A673 (cell line): ENCODE results near the gene SCD5. TPM values are rescaled to one million over a fixed set of nuclear protein-coding genes. Genes with fewer than 3 reads are reported as not detected.

ENCODE experiments used
- BruUV-seq: library from RNA; stranded (reverse); fragments of 400-500 nt; replicated peaks from 2 replicates; lab custom pipeline; 2021; lab: Mats Ljungman, UMichigan
- CTCF ChIA-PET: fragments of 300-600 bp; sonication (Branson Sonifier 250); formaldehyde crosslinking; loops from one replicate; lab custom pipeline; 2022; ENCODE audit warnings: antibody characterized with exemption; lab: Charles Lee
- POLR2A ChIA-PET: fragments of 300-600 bp; sonication (Branson Sonifier 250); formaldehyde crosslinking; loops from one replicate; lab custom pipeline; 2022; ENCODE audit warnings: antibody characterized with exemption; ENCODE audit not compliant: low non-redundant PET; lab: Charles Lee
- DNase-seq: peaks from one replicate; pipeline ENCODE4 v3.0.0-alpha.2; 2015; ENCODE audit warnings: low spot score
- H3K27ac ChIP-seq: fragments of 200-600 bp; sonication (generic); 2 replicates; pipeline ENCODE4 v1.5.1; 2016; ENCODE audit warnings: mixed run types, low read depth, mild to moderate bottlenecking, mixed read lengths, antibody characterized with exemption, low read length; ENCODE audit not compliant: poor library complexity, severe bottlenecking
- H3K27me3 ChIP-seq: fragments of 200-600 bp; sonication (generic); replicated peaks from 2 replicates; pipeline ENCODE4 v1.6.1; 2017; ENCODE audit warnings: mixed run types, low read depth, mild to moderate bottlenecking, mixed read lengths, antibody characterized with exemption, low read length; ENCODE audit not compliant: insufficient read depth, poor library complexity
- H3K36me3 ChIP-seq: fragments of 200-600 bp; sonication (generic); 2 replicates; pipeline ENCODE4 v1.6.1; 2016; ENCODE audit warnings: mixed run types, mild to moderate bottlenecking, mixed read lengths, antibody characterized with exemption, low read length; ENCODE audit not compliant: insufficient read depth, poor library complexity, severe bottlenecking
- H3K4me1 ChIP-seq: fragments of 200-600 bp; sonication (generic); 2 replicates; pipeline ENCODE4 v1.6.1; 2017; ENCODE audit warnings: mixed run types, mild to moderate bottlenecking, mixed read lengths, antibody characterized with exemption, low read length; ENCODE audit not compliant: insufficient read depth, poor library complexity, severe bottlenecking
- H3K4me3 ChIP-seq: fragments of 200-600 bp; sonication (generic); 2 replicates; pipeline ENCODE4 v1.5.1; 2016; ENCODE audit warnings: low read depth, mixed run types, mild to moderate bottlenecking, mixed read lengths, low read length; ENCODE audit not compliant: poor library complexity, severe bottlenecking
- H3K9me3 ChIP-seq: fragments of 200-600 bp; sonication (generic); 2 replicates; pipeline ENCODE4 v1.6.1; 2016; ENCODE audit warnings: mixed run types, low read depth, mild to moderate bottlenecking, mixed read lengths, antibody characterized with exemption, low read length; ENCODE audit not compliant: poor library complexity, severe bottlenecking
- CTCF ChIP-seq: fragments of 300-800, 200-600 bp; sonication (generic); conservative IDR thresholded peaks from 2 replicates; pipeline ENCODE4 v1.5.1; 2017; ENCODE audit warnings: low read depth, mild to moderate bottlenecking, antibody characterized with exemption, low read length, moderate library complexity, mixed read lengths
- EZH2 ChIP-seq: fragments of 200-600 bp; sonication (generic); IDR thresholded peaks from 2 replicates; pipeline ENCODE4 v1.6.1; 2017; ENCODE audit warnings: borderline replicate concordance, low read depth, mild to moderate bottlenecking, mixed read lengths, antibody characterized with exemption, low read length; ENCODE audit not compliant: poor library complexity, severe bottlenecking
- intact Hi-C: fragments of 100-400 bp; cut with micrococcal nuclease; formaldehyde crosslinking; loops from one replicate; pipeline ENCODE4 v1.10.0; 2022; ENCODE audit not compliant: unreplicated experiment
- total RNA-seq: library from RNA; stranded (reverse); gene quantifications from 2 replicates; pipeline ENCODE4 v1.2.3, GENCODE V29; 2021

The SCD5 gene
- total RNA-seq, 1 experiment from 2014 or later, result 15.8 TPM

GRCh38 chr4:82652062-82652461 is 146.5 kb downstream of the SCD5 start:
- DNase-seq, result peak; percentile 2
- ChIA-PET CTCF (no interaction called here), POLR2A (no interaction called here)
- intact Hi-C loops, result no loop called here
- Histone ChIP-seq H3K4me3 (no peak overlapping the region), H3K27me3 (no peaks in the 10 kb centered on the region), H3K36me3 (no peaks in the 10 kb centered on the region), H3K4me1 (no peaks in the 10 kb centered on the region), H3K27ac (no peak overlapping the region), H3K9me3 (no peaks in the 10 kb centered on the region)
- TF ChIP-seq EZH2 (no peak), CTCF (no peak)
- no TSS peak for BruUV-seq

GRCh38 chr4:82650868-82651267 is 147.7 kb downstream of the SCD5 start:
- no peaks in the 10 kb centered on the region for H3K36me3 ChIP-seq
- H3K27ac ChIP-seq, result no peak overlapping the region
- POLR2A ChIA-PET, result no interaction called here
- no TSS peak for BruUV-seq
- no peaks in the 10 kb centered on the region for H3K9me3 ChIP-seq
- no peaks in the 10 kb centered on the region for H3K4me1 ChIP-seq
- intact Hi-C loops, result no loop called here
- no peak for DNase-seq
- no peaks in the 10 kb centered on the region for H3K27me3 ChIP-seq
- TF ChIP-seq CTCF, result no peak
- TF ChIP-seq EZH2, result no peak
- H3K4me3 ChIP-seq, result no peak overlapping the region
- CTCF ChIA-PET, result no interaction called here

- no peak overlapping the region for H3K4me3 ChIP-seq
- H3K27me3 ChIP-seq, result no peaks in the 10 kb centered on the region
- ChIA-PET POLR2A (no interaction called here), CTCF (no interaction called here)
- BruUV-seq, result no TSS peak
- no peaks in the 10 kb centered on the region for H3K4me1 ChIP-seq
- H3K36me3 ChIP-seq, result no peaks in the 10 kb centered on the region
- TF ChIP-seq CTCF, result no peak
- no peak for TF ChIP-seq EZH2
- no peaks in the 10 kb centered on the region for H3K9me3 ChIP-seq
- intact Hi-C loops, result no loop called here
- DNase-seq, result no peak
- no peak overlapping the region for H3K27ac ChIP-seq
Measured at GRCh38 chr4:82648356-82648755, 150.2 kb downstream of the SCD5 start.
